HUES64 (cell line): Measurements from ENCODE around the gene NOP53.
"Not testable (repeated sequence)": the region's sequence is repeated elsewhere in the genome, so short reads cannot be mapped to it uniquely, and the experiment has no call there.

Source experiments
- H3K27ac ChIP-seq: 2 replicates; pipeline ENCODE4 v1.7.0; 2013; ENCODE audit warnings: low read depth, low read length, inconsistent platforms
- H3K27me3 ChIP-seq: 2 replicates; pipeline ENCODE4 v1.6.1; 2013; ENCODE audit warnings: mild to moderate bottlenecking, low read length; ENCODE audit not compliant: insufficient read depth
- H3K36me3 ChIP-seq: 2 replicates; pipeline ENCODE4 v1.6.1; 2013; ENCODE audit warnings: mild to moderate bottlenecking, low read length; ENCODE audit not compliant: insufficient read depth
- H3K4me1 ChIP-seq: 2 replicates; pipeline ENCODE4 v1.6.1; 2013; ENCODE audit warnings: mild to moderate bottlenecking, low read length, moderate library complexity; ENCODE audit not compliant: insufficient read depth
- H3K4me3 ChIP-seq: 2 replicates; pipeline ENCODE4 v1.5.1; 2013; ENCODE audit warnings: mild to moderate bottlenecking, low read length, moderate library complexity
- H3K9ac ChIP-seq: 2 replicates; pipeline ENCODE4 v1.6.1; 2013; ENCODE audit warnings: mild to moderate bottlenecking, low read depth, low read length
- H3K9me3 ChIP-seq: 2 replicates; pipeline ENCODE4 v1.6.1; 2013; ENCODE audit warnings: low read depth, low read length; ENCODE audit not compliant: insufficient read depth
- WGBS: fragments of 150-250, 120-280 bp; methylation state at CpG from one replicate; pipeline ENCODE4 v1.1.7; 2013; ENCODE audit warnings: missing lambda C conversion rate; 5-methylcytosine and 5-hydroxymethylcytosine counted together

Gene NOP53

GRCh38 chr19:47720669-47721422 lies 24.5 kb upstream of the NOP53 start:
- Histone ChIP-seq H3K4me3 (no peak overlapping the region), H3K27ac (no peak overlapping the region), H3K9me3 (no peaks in the 10 kb centered on the region), H3K36me3 (no peaks in the 10 kb centered on the region), H3K27me3 (no peaks in the 10 kb centered on the region), H3K4me1 (no peaks in the 10 kb centered on the region), H3K9ac (no peak overlapping the region)
- WGBS = 93% methylated on average over 13 of the region's 14 CpGs

- H3K27ac ChIP-seq = no peak overlapping the region
- 66% methylated on average over 7 of the region's 7 CpGs for WGBS
These were observed 21.8 kb upstream of the NOP53 start for GRCh38 chr19:47723581-47723940.

GRCh38 chr19:47725759-47726401 lies 19.5 kb upstream of the NOP53 start:
- Histone ChIP-seq H3K4me1 (peaks cover 6% of the 10 kb centered on the region; the same call in 1 of the 2 replicates), H3K4me3 (no peak overlapping the region), H3K27ac (no peak overlapping the region), H3K9me3 (no peaks in the 10 kb centered on the region), H3K9ac (no peak overlapping the region), H3K36me3 (no peaks in the 10 kb centered on the region), H3K27me3 (no peaks in the 10 kb centered on the region)
- WGBS = 95% methylated on average over 48 of the region's 48 CpGs

More at GRCh38 chr19:47723581-47723940, 21.8 kb upstream of the NOP53 start:
- H3K9ac ChIP-seq = no peak overlapping the region
- H3K4me3 ChIP-seq = no peak overlapping the region
- no peaks in the 10 kb centered on the region for H3K4me1 ChIP-seq
- H3K9me3 ChIP-seq = no peaks in the 10 kb centered on the region
- H3K27me3 ChIP-seq = no peaks in the 10 kb centered on the region
- no peaks in the 10 kb centered on the region for H3K36me3 ChIP-seq

GRCh38 chr19:47726467-47726866 lies 18.9 kb upstream of the NOP53 start:
- WGBS = 96% methylated on average over 4 of the region's 4 CpGs
- H3K27me3 ChIP-seq = no peaks in the 10 kb centered on the region
- peaks cover 6% of the 10 kb centered on the region; the same call in 1 of the 2 replicates for H3K4me1 ChIP-seq
- no peak overlapping the region for H3K27ac ChIP-seq
- H3K36me3 ChIP-seq = no peaks in the 10 kb centered on the region
- no peaks in the 10 kb centered on the region for H3K9me3 ChIP-seq
- H3K9ac ChIP-seq = no peak overlapping the region
- no peak overlapping the region for H3K4me3 ChIP-seq

- 85% methylated on average over 4 of the region's 4 CpGs for WGBS
- not testable (repeated sequence) for H3K9me3 ChIP-seq, H3K9ac ChIP-seq, H3K4me1 ChIP-seq, H3K36me3 ChIP-seq, H3K4me3 ChIP-seq, H3K27ac ChIP-seq, H3K27me3 ChIP-seq
These were observed 17.1 kb upstream of the NOP53 start for GRCh38 chr19:47728295-47728694.

- Histone ChIP-seq H3K4me3 (peak overlapping the region; percentile 64), H3K27ac (peak overlapping the region; percentile 19; the same call in 1 of the 2 replicates)
- WGBS = 3% methylated on average over 9 of the region's 9 CpGs
These were observed 15.9 kb upstream of the NOP53 start for GRCh38 chr19:47729468-47729798.

GRCh38 chr19:47729799-47730520 lies 15.4 kb upstream of the NOP53 start:
- Histone ChIP-seq H3K27ac (peak overlapping the region; percentile 19; the same call in 1 of the 2 replicates), H3K9me3 (no peaks in the 10 kb centered on the region), H3K36me3 (no peaks in the 10 kb centered on the region), H3K27me3 (no peaks in the 10 kb centered on the region), H3K4me3 (peak overlapping the region; percentile 64), H3K9ac (peak overlapping the region; percentile 48; the same call in 1 of the 2 replicates), H3K4me1 (peaks cover 6% of the 10 kb centered on the region; the same call in 1 of the 2 replicates)
- 9% methylated on average over 30 of the region's 30 CpGs for WGBS

More at GRCh38 chr19:47729468-47729798, 15.9 kb upstream of the NOP53 start:
- Histone ChIP-seq H3K36me3 (no peaks in the 10 kb centered on the region), H3K9ac (peak overlapping the region; percentile 48; the same call in 1 of the 2 replicates), H3K9me3 (no peaks in the 10 kb centered on the region), H3K4me1 (peaks cover 6% of the 10 kb centered on the region; the same call in 1 of the 2 replicates), H3K27me3 (no peaks in the 10 kb centered on the region)

GRCh38 chr19:47730521-47730889 lies 14.8 kb upstream of the NOP53 start:
- Histone ChIP-seq H3K9ac (no peak overlapping the region), H3K4me3 (0 out of 2 replicates have a peak overlapping the region, but pooled peaks have one; percentile 64), H3K9me3 (no peaks in the 10 kb centered on the region), H3K36me3 (no peaks in the 10 kb centered on the region), H3K27ac (no peak overlapping the region), H3K4me1 (peaks cover 6% of the 10 kb centered on the region; the same call in 1 of the 2 replicates), H3K27me3 (no peaks in the 10 kb centered on the region)
- 94% methylated on average over 8 of the region's 8 CpGs for WGBS

- no peak overlapping the region for H3K27ac ChIP-seq
These were observed 14.4 kb upstream of the NOP53 start for GRCh38 chr19:47730910-47731309.

GRCh38 chr19:47735131-47735530 lies 10.2 kb upstream of the NOP53 start:
- 56% methylated on average over 4 of the region's 4 CpGs for WGBS
- Histone ChIP-seq H3K9me3 (no peaks in the 10 kb centered on the region), H3K4me3 (no peak overlapping the region), H3K36me3 (no peaks in the 10 kb centered on the region), H3K4me1 (no peaks in the 10 kb centered on the region), H3K9ac (no peak overlapping the region), H3K27ac (no peak overlapping the region), H3K27me3 (no peaks in the 10 kb centered on the region)

More at GRCh38 chr19:47730910-47731309, 14.4 kb upstream of the NOP53 start:
- Histone ChIP-seq H3K9me3 (no peaks in the 10 kb centered on the region), H3K27me3 (no peaks in the 10 kb centered on the region), H3K4me3 (no peak overlapping the region), H3K9ac (no peak overlapping the region), H3K36me3 (no peaks in the 10 kb centered on the region), H3K4me1 (peaks cover 6% of the 10 kb centered on the region; the same call in 1 of the 2 replicates)
- WGBS = 94% methylated on average over 7 of the region's 8 CpGs
